ENCODE measurements around the gene CHRM1.
A peak's percentile ranks its signal among the peaks of the same experiment; 100 is the strongest.
"Not testable (repeated sequence)": the region's sequence is repeated elsewhere in the genome, so short reads cannot be mapped to it uniquely, and the experiment has no call there.

Gene CHRM1, protein sequence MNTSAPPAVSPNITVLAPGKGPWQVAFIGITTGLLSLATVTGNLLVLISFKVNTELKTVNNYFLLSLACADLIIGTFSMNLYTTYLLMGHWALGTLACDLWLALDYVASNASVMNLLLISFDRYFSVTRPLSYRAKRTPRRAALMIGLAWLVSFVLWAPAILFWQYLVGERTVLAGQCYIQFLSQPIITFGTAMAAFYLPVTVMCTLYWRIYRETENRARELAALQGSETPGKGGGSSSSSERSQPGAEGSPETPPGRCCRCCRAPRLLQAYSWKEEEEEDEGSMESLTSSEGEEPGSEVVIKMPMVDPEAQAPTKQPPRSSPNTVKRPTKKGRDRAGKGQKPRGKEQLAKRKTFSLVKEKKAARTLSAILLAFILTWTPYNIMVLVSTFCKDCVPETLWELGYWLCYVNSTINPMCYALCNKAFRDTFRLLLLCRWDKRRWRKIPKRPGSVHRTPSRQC

DNA sequence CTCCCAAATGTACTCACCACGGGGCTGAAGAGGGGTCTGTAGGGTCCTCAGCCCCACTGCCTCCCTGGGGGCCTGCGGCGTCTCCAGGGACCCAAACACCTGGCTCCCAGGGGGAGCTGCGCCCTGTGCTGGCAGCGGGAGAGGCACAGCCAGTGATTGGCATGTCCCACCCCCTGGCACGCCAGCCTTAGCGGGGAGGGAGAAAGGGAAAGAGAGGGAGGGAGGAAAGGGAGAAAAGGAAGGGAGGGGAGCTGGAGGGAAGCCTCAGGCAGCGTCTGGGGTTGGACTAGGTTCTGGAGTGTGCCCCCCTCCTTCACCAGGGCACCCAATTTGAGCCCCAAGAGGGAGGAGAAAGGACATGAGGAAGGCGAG is at the start of gene CHRM1:
CHRM1 (minus strand) TSS at position 163 of the 372 bp plus-strand sequence. CDS start 10,263 bp downstream, outside the sequence.
- peak; percentile 86 for DNase-seq

DNA sequence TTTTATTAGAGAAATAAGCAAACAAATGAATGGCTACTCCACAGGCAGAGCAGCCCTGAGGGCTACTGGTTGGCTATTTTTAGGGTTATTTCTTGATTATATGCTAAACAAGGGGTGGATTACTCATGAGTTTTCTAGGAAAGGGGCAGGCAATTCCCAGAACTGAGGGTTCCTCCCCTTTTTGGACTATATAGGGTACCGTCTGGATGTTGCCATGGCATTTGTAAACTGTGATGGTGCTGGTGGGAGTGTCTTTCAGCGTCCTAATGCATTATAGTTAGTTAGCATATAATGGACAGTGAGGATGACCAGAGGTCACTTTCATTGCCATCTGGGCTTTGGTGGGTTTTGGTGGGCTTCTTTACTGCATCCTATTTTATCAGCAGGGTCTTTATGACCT is 44.4 kb upstream of the CHRM1 start:
- DNase-seq = no peak

DNA sequence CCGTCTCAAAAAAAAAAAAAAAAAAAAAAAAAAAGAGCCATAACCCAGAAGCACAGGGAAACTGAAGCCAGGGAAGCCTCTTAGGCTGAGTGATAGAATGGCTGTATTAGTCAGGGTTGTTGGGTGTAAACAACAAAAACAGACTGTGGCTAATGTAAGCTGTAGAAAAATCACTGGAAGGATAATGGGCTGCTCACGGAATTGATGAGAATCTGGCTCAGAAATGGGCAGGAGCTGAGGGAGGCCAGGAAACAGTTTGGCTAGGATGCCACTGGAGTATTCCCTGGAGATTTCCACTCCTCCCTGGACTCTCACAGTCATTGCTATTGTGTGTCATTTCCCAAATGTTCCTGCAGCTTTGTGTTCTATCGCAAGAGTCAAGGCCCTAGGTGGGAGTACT is 41.2 kb upstream of the CHRM1 start:
- no peak for DNase-seq

DNA sequence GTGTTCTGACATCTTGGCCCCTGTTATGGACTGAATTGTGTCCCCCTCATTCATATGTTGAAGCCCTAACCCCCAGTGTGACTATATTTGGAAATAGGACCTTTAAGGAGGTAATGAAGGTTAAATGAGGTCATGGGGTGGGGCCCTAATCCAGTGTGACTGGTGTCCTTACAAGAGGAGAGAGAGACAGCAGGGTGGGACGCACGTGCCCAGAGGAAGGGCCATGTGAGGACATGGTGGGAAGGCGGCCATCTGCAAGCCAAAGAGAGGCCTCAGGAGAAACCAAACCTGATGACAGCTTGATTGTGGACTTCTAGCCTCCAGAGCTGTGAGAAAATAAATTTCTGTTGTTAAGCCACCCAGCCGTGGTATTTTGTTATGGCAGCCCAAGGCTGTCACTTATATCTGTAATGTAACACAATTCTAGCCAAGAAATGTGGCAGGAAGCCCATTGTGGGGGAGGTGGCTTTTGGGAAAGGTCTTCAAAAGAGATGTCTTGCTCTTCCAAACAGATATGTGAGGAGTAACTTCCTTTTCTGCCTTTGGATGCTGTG is 39.9 kb upstream of the CHRM1 start:
- DNase-seq = no peak

DNA sequence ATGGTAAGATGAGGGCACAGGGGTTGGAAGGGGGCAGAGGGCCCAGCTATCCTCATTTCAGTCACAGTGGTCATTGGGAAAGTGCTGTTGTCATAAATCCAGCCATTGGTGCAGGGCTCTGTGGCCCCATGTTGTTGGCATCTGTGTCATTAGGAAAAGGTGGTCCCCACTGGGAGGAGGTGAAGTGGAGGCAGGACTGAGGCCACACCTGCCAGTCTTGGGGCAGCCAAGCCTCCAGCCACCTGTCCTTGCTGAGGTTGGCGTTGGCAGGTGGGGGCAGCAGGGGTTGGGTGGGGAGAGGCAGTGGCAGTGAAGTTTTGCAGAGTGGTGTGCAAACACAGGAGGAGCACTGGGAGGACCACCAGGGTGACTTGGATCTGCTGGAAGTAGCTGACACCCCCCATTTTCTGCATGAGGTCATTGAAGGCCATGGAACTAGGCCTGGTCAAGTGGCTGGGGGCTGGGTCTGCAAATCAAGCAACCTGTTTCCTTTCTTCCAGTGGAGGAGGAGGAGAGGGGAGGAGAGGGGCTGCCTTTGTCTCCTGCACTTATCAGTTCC is 38.3 kb upstream of the CHRM1 start:
- no peak for DNase-seq

DNA sequence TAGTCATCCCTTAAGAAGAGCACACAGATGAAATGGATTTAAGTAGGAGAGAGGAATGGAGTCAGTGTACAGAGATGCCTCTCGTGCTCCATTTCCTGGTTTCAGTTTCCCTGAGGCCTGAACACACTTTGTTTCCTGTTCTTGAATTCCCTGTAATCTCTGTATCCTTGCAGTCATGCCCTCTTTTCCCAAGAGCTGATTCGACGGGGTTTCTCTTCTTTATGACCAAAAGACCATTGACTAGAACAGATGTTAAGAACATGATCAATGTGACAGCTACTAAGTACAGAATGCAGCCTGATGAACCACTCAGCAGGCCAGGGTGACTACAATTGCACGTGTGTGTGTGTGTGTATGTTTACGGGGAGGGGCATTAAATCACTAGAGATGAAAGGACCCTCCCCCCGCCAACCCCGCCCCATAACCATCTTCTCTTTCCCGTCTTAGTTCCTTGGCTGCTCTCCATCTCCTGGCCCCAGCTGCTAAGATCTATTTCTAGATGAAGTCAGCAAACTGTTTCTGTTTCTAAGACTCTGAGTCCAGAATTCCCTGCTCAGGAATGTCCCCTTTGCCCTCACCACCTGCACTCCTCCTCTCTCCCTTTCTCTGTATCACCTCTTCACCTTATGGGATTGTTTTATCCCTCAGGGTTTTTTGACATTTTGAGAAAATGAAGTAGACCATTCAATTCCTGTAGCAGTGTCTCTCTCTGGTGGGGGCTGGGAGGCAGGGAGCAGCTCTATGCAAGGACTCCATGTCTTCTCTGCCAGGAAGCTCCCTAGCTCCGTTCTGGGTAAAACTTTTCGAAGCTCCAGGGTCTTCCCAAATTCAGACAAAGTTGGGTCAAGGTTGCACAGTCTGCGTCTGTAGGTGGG is 37.6 kb upstream of the CHRM1 start:
- DNase-seq = no peak

DNA sequence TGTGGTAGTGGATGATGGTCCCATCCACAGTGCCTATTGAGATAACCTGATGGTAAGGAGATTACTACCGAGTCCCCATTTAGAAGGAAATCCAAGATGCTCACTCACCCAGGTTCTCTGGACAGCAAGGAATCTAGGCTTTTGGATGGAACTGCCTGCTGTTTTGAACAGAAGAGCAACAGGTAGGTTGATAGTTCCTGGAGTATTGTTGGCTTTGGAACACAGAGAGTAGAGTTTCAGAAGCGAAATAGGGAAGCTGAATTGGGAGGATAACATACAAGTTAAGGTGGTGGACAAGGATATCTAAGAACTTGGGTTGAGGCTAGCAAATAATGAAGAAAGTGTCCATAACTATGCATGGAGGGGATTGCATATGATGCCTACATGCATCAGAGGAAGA is 36.0 kb upstream of the CHRM1 start:
- no peak for DNase-seq

DNA sequence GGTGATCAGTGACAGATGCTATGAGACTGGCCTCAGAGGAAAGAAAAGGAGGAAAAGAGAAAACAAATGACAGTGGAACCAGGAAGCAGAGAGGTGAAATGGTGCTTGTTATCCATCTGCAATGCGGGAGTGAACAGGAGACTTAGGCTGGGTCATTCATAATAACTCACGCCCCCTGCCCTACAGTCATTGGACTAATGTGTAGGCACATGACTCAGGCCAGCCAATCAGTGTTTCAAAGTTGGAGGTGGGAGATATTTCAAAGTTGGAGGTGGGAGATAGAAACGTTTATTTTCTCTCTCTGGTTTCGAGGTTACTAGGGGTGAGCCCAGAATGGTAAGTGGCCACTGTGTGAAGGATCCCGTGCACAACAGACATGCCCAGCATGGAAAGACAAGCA is 33.3 kb upstream of the CHRM1 start:
- no peak for DNase-seq

DNA sequence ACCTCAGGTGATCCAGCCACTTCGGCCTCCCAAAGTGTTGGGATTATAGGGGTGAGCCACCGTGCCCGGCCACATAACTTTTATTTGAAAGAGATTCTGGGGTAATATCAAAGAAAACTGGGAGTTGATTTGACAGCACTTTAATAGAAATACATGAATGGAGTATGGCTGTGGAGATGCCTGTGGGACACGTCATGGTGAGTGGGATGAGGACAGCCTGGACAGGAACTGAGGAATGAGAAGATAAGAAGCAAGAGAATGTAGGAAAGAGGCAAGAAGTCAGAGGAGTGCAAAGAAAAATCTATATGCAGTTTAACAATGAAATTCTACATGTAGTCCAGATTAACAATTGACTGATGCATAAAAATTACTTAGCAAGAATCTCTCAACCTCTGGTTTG is 32.6 kb upstream of the CHRM1 start:
- DNase-seq = no peak

DNA sequence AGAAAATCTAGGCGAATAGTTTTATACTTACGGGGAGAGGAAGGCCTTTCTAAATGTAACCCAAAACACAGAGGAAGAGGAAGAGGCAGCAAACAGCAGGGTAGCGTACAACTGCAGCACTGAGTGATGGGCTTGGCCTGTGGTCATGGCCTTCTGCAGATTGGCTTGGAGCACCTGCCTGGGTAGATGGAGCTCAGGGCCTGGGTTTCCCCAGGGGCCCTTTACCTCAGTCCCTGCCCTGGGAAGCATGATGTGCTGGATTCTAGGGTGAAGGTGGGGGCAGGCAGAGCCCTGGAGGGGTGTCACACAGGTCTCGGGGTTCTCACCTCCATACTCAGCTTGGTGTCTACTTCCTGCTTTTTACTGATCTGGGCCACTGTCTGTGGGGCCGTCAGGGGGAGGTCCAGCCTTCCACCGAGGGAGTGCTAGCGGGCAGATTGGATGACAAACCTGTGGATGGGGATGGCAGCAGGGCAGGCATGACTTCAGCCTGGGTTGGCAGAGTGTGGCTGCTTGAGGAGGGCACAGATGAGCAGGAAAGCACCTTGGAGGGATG is 27.7 kb upstream of the CHRM1 start:
- no peak for DNase-seq

DNA sequence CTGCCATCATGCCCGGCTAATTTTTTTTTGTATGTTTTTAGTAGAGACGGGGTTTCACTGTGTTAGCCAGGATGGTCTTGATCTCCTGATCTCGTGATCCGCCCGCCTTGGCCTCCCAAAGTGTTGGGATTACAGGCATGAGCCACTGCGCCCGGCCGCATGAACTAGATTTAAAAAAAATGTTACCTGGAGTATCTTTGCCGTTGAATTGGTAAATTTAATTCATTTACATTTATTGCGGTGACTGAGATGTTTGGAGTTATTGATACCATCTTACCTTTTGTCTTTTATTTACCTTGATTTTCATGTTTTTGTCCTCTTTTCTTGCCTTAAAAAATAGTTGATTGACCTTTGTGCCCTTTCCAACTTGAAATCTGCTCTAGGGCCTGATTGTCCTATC is 24.4 kb upstream of the CHRM1 start:
- DNase-seq = not testable (repeated sequence)

DNA sequence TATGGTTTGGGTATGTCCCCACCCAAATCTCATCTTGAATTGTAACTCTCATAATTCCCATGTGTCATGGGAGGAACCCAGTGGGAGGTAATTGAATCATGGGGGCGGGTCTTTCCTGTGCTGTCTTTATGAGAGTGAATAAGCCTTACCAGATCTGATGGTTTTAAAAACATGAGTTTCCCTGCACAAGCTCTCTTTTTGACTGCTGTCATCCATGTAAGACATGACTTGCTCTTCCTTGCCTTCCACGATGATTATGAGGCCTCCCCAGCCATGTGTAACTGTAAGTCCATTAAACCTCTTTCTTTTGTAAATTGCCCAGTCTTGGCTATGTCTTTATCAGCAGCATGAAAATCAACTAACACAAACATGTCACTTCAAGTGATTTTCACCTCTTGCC is 16.4 kb upstream of the CHRM1 start:
- DNase-seq = not testable (repeated sequence)

DNA sequence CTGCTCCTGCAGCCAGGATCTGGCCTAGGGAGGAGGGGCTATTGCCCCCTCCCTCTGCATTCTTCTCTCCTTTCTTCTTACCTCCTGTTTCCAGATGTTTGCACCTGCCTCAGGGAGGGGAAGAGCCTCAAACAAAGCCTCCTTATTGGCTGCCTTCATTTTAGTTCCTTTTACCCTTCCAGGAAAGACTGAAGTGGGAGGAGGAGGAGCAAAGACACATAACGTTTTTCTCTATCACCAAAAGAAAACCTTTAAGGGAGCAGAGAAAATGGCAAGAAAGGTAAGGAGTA is 13.3 kb upstream of the CHRM1 start:
- DNase-seq = no peak

DNA sequence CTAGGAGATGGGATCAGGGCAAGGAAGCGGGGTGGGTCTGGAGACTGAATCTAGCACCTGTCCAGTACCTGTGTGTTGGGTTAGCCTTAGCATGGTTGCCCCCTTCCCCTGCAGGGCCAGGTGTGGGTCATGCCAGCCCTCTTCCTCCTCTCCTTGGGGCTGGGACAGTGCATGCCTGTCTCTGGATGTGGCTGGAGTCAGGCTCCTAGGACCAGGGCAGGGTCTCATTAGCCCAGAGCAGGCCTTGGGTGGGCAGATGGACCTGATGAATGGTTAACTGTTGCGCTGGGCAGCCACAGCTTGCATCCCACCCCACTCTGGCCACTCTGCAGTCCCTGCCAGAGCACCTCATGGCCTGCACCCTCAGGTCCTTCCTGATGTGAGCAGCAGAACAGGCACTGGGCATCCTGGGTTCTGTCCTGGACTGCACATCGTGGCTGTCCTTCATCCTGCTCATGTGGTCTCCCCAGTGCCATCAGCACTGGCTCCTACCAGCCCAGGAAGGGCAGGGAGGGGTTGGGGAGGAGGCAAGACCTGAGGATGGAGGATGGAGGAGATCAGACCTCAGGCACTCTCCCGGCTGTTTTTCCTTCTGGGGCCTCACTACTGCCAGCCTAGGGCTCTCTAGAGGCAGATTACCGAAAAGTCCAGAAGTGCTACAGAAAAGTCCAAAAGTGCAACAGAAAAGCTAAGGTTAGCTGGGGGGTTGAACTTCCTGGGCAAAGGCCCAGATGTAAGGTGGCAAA is 12.8 kb upstream of the CHRM1 start:
- DNase-seq = no peak

DNA sequence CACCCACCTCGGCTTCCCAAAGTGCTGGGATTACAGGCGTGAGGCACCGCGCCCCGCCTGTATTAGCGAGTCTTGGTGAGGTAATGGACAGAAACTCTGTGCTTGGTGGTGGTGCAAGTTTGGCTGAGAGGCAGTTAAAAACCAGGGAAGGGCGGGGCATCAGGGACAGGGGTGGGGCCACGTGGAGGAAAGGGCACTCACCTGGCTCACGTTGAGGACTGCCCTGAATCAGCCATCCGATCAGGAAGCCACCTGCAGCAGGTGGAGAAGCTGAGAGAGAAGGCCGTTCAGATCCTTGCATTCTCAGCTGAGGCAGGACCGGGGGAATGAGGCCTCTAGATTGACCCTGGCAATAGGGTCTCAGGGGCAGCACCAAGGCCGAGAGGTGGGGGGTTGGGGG is 12.1 kb upstream of the CHRM1 start:
- no peak for DNase-seq

DNA sequence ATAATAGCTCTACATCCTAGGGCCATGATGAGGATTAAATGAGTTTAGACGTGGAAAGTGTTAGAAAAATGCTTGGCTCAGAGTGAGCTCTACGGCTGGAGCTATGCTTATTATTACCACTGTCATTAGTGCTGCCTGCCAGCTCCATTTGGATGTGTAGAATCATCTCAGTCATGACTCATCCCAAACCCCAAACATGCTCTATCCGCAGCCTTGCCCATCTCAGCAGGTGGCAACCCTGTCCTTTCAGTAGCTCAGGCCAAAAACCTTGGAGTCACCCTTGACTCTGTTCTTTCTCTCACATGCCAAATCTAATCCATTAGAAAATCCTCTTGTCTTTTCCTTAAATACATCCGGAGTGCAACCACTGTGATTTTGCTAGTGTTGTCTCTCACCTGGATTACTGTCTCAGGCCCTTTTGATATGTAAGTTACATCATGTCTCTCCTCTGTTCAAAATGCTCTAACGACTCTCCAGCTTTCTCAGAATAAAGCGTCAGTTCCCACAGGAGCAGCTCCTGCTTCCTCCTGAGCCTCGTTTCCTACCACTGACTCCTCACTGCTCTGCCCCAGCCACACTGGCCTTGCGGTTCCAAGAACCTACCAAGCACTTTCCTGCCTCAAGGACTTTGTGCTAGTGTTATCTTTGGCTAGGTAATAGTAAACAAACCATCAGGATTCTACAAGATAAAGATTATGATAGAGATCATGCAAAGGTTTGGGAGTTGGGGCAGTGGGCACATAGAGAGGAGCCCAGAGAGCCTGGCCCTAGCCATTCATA is 10.5 kb upstream of the CHRM1 start:
- peak; percentile 22 for DNase-seq

DNA sequence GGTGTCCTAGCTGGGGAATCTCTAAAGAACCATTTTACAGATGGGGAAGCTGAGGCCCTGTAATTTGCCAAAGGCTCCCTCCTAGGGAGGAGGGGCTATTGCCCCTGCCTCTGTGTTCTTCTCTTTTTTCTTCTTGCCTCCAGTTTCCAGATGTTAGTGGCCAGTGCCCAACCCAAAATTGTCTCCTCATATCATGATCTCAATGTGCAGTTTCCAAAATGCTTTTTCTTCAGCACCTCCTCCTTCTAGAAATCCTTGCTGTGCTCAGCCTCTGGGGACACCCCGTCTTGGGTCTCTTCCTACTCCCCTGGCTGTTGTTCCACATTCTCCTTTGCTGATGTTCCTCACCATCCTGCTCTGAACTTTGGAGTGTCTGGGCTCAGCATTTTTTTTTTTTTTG is 9.5 kb upstream of the CHRM1 start:
- no peak for DNase-seq

DNA sequence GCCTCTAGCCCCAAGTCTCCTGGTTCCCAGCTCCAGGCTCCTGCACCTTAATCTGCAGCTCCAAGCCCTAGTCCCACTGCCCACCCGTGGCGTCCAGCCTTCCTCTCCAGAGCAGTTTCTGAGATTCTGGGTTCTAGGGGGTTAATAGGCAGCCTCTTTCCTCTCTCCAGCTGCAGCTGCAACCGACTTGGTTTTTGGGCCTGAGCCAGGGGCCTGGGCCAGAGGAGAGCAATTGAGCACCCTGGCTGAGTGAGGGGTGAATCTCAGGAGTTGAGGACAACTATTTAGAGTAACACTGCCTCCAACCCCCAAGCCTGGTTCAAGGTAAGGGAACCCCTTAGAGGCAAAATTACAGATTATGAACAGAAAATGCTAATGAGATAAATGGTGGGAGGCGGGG is 9.0 kb upstream of the CHRM1 start:
- DNase-seq = no peak

DNA sequence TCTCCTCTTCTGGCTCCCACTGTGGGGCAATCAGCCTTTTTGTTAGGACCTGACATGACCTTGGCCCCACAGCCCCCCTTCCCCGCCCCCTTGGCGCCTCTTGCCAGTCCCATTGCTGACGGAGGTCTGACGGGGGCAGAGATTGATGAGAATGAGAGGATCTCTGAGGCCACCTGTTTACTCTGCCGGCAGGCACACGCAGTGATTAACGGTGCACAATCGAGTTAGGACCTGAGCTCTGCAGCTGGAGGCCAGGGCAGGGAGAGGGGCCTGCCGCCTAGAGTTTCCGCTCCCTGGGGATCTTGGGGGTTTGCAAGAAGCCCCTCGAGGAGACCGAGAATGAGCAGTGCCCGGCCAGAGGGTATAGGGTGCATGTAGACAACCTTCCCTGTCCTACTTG is 6.8 kb upstream of the CHRM1 start:
- peak; percentile 27 for DNase-seq

DNA sequence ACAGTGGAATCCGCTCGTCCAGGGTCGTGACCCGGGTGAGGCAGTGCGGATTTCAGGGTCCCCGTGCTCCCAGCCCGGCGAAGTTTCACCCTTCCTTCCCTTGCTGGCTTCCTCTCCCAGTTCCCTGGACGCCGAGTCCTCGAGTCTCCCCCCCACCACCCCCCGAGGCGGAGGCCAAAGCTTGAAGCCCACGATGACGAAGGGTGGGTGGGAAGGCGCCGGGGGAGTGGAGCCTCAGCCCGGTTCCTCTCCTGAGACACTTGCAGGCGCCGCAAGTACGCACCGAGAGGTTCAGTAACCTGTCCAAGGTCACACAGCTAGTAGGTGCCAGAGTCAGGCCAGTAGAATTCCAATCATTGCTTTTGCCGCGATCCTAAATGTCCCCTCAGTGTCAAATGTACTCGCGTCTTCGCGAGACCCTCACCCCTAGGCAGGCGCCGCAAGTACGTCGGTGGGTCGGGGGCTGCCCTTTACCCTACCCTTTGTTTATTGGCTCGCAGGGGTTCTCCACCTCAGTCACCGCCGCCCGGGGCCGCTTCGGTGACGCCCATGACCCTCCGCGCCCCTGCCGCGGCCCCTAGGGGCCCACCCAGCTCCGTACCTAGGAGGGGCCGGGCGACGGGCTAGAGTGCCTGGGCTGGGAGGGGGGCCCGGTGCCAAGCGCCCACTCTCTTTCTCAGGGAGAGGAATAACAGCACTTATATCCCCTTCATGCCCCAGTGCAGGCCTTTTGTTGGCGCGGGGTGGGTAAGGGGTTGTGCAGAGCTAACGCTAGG is 5.7 kb upstream of the CHRM1 start:
- DNase-seq = peak; percentile 27

Data from 8988T (cell line).